Calu3 (cell line): ENCODE results near the gene ANGPTL4. TPM values are rescaled to one million over a fixed set of nuclear protein-coding genes. Genes with fewer than 3 reads are reported as not detected.

Experiments used
- BruUV-seq: library from RNA; stranded (reverse); fragments of 400-500 nt; replicated peaks from 2 replicates; lab custom pipeline; 2021; lab: Mats Ljungman, UMichigan
- CTCF ChIA-PET: fragments of 300-600 bp; sonication (Branson Sonifier 250); formaldehyde crosslinking; loops from one replicate; lab custom pipeline; 2022; ENCODE audit warnings: antibody characterized with exemption; lab: Charles Lee
- DNase-seq: peaks from one replicate; pipeline ENCODE4 v3.0.0; 2022
- H3K27ac Mint-ChIP-seq: one replicate; pipeline ENCODE4 v1.8.0; 2022; ENCODE audit warnings: mixed read lengths; ENCODE audit not compliant: unreplicated experiment
- H3K27me3 Mint-ChIP-seq: one replicate; pipeline ENCODE4 v1.8.0; 2022; ENCODE audit warnings: mixed read lengths; ENCODE audit not compliant: unreplicated experiment
- H3K36me3 Mint-ChIP-seq: one replicate; pipeline ENCODE4 v1.8.0; 2022; ENCODE audit warnings: mild to moderate bottlenecking, moderate library complexity, mixed read lengths; ENCODE audit not compliant: insufficient read depth, unreplicated experiment
- H3K4me1 Mint-ChIP-seq: one replicate; pipeline ENCODE4 v1.8.0; 2022; ENCODE audit warnings: mild to moderate bottlenecking, low read depth, mixed read lengths; ENCODE audit not compliant: unreplicated experiment
- H3K4me3 Mint-ChIP-seq: one replicate; pipeline ENCODE4 v1.8.0; 2022; ENCODE audit warnings: mild to moderate bottlenecking, low read depth, moderate library complexity, mixed read lengths; ENCODE audit not compliant: unreplicated experiment
- H3K9me3 Mint-ChIP-seq: one replicate; pipeline ENCODE4 v1.8.0; 2022; ENCODE audit warnings: low read depth, mixed read lengths; ENCODE audit not compliant: unreplicated experiment
- intact Hi-C: fragments of 100-400 bp; cut with micrococcal nuclease; formaldehyde crosslinking; loops from one replicate; pipeline ENCODE4 v1.10.0; 2022; ENCODE audit not compliant: unreplicated experiment
- total RNA-seq: library from RNA; stranded (reverse); gene quantifications from 2 replicates; pipeline ENCODE4 v1.2.3, GENCODE V29; 2022
- TF ChIP-seq, protein P1 (sequence below): fragments of 200-600 bp; IDR thresholded peaks from one replicate; pipeline ENCODE4 v1.8.0; 2022; ENCODE audit warnings: antibody characterized with exemption; ENCODE audit not compliant: unreplicated experiment

The ANGPTL4 gene
- total RNA-seq, 1 experiment from 2014 or later = 0.97 TPM

DNA sequence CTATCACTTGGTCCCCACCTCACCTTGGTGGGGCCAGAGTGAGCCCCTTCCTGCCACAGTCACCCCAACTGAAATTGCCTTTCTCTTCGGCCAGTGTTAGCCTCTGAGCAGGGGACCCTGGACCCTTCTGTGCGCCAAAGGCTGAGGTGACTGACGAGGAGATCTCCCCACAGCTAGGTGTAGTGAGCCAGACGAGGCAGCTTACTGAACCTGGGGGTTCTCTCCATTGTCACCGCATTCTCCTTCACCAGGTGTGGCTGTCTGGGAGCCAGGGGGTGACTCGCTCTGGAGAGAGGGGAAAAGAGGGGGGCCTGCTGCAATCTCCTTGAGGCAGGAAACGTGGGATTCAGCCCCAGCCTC is 41.3 kb upstream of the ANGPTL4 start:
- peak overlapping the region; percentile 97 for H3K4me3 Mint-ChIP-seq
- no peaks in the 10 kb centered on the region for H3K9me3 Mint-ChIP-seq
- no peak for DNase-seq
- no TSS peak for BruUV-seq
- CTCF ChIA-PET = no interaction called here
- H3K27ac Mint-ChIP-seq = peak overlapping the region; percentile 98
- intact Hi-C loops = no loop called here
- TF ChIP-seq, protein P1, sequence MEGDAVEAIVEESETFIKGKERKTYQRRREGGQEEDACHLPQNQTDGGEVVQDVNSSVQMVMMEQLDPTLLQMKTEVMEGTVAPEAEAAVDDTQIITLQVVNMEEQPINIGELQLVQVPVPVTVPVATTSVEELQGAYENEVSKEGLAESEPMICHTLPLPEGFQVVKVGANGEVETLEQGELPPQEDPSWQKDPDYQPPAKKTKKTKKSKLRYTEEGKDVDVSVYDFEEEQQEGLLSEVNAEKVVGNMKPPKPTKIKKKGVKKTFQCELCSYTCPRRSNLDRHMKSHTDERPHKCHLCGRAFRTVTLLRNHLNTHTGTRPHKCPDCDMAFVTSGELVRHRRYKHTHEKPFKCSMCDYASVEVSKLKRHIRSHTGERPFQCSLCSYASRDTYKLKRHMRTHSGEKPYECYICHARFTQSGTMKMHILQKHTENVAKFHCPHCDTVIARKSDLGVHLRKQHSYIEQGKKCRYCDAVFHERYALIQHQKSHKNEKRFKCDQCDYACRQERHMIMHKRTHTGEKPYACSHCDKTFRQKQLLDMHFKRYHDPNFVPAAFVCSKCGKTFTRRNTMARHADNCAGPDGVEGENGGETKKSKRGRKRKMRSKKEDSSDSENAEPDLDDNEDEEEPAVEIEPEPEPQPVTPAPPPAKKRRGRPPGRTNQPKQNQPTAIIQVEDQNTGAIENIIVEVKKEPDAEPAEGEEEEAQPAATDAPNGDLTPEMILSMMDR = no peak
- H3K4me1 Mint-ChIP-seq = peaks cover 13% of the 10 kb centered on the region
- H3K36me3 Mint-ChIP-seq = peaks cover 28% of the 10 kb centered on the region
- peaks cover 13% of the 10 kb centered on the region for H3K27me3 Mint-ChIP-seq

DNA sequence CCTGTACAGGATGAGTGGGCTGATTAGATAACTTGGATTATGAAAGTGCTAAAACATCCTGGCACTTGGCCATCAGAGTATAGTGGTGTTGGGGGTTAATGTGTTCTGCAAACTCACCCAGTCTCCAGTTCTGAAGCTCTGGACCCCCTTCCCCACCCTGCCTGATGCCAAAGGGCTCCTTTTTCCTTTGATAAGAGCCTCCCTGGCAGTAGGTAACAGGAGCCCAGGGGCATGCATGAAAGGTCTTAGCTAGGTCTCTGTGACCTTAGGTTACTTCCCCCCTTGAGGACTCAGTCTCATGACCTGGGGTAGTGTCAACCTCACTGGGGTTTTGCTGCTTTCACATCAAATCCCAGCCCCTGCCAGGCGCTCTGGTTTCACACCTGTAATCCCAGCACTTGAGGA is 40.2 kb upstream of the ANGPTL4 start:
- no peak for DNase-seq
- H3K4me3 Mint-ChIP-seq = no peak overlapping the region
- peaks cover 13% of the 10 kb centered on the region for H3K4me1 Mint-ChIP-seq
- TF ChIP-seq, protein P1 = no peak
- H3K27me3 Mint-ChIP-seq = peaks cover 24% of the 10 kb centered on the region
- no TSS peak for BruUV-seq
- CTCF ChIA-PET = no interaction called here
- H3K9me3 Mint-ChIP-seq = no peaks in the 10 kb centered on the region
- no peak overlapping the region for H3K27ac Mint-ChIP-seq
- intact Hi-C loops = no loop called here
- H3K36me3 Mint-ChIP-seq = peaks cover 28% of the 10 kb centered on the region

DNA sequence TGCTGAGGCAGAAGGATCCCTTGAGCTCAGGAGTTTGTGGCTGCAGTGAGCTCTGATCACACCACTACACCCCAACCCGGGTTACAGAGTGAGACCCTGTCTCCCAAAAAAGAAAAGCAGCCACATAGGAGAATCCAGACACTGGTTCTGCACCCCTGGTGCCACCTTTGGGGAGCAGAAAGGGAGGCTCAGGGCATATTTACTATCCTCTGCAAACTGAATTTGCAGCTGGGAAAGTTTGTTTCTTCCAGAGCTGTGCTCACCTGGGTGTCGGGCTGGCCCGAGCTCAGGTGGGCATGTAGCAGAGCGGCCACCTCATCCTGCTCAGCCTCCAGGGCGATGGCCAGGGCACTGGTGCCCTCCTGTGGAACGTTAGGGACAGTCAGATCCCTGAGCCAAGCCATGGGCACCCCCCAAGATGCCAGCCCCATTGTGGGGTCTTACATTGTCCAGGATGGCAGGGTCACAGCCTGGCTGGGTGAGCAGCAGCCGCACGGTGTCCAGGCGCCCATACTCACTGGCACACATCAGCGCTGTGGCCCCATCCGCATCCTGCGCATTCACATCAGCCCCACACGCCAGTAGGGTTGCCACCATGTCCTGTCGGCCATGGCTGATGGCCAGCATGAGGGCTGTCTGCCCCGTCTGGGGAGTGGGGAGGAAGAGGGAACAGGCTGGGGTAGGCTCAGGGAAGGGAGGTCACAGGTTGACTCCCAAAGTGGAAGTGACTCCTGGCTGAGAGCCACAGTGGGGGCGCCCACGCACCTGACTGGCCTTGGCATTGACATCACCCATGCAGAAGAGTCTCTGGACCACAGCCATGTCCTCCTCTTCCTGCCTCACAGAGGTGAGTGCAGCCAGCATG is 39.5 kb upstream of the ANGPTL4 start:
- BruUV-seq = no TSS peak
- Mint-ChIP-seq H3K9me3 (no peaks in the 10 kb centered on the region), H3K4me3 (no peak overlapping the region), H3K27ac (no peak overlapping the region), H3K27me3 (peaks cover 30% of the 10 kb centered on the region), H3K36me3 (peaks cover 28% of the 10 kb centered on the region), H3K4me1 (peaks cover 11% of the 10 kb centered on the region)
- intact Hi-C loops = no loop called here
- DNase-seq = no peak
- CTCF ChIA-PET = no interaction called here
- TF ChIP-seq, protein P1 = no peak

DNA sequence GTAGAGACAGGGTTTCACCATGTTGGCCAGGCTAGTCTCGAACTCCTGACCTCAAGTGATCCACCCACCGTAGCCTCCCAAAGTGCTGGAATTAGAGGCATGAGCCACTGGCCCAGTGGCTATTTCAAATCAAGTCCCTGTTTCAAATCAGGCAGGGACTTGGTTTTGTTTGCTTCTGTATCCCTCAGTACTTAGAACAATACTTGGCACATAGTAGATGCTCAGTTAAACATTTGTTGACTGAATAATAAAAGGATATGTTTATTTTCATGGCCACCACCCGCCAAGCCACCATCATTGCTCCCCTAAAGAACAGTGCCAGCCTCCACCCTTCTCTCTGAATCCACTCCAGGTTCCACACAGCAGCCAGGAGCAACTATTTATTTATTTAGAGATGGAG is 38.5 kb upstream of the ANGPTL4 start:
- intact Hi-C loops = no loop called here
- peaks cover 41% of the 10 kb centered on the region for H3K27me3 Mint-ChIP-seq
- H3K4me3 Mint-ChIP-seq = no peak overlapping the region
- no peaks in the 10 kb centered on the region for H3K9me3 Mint-ChIP-seq
- DNase-seq = no peak
- TF ChIP-seq, protein P1 = no peak
- CTCF ChIA-PET = no interaction called here
- H3K27ac Mint-ChIP-seq = no peak overlapping the region
- BruUV-seq = no TSS peak
- H3K36me3 Mint-ChIP-seq = peaks cover 26% of the 10 kb centered on the region
- peaks cover under 1% of the 10 kb centered on the region for H3K4me1 Mint-ChIP-seq
